ENCODE data around the gene ANKRD34B. TPM values are rescaled to one million over a fixed set of nuclear protein-coding genes. Genes with fewer than 3 reads are reported as not detected.

The ANKRD34B gene
- polyA plus RNA-seq, 2 of the 4 experiments (the other 2 are of a cell fraction): 0.01 TPM

DNA sequence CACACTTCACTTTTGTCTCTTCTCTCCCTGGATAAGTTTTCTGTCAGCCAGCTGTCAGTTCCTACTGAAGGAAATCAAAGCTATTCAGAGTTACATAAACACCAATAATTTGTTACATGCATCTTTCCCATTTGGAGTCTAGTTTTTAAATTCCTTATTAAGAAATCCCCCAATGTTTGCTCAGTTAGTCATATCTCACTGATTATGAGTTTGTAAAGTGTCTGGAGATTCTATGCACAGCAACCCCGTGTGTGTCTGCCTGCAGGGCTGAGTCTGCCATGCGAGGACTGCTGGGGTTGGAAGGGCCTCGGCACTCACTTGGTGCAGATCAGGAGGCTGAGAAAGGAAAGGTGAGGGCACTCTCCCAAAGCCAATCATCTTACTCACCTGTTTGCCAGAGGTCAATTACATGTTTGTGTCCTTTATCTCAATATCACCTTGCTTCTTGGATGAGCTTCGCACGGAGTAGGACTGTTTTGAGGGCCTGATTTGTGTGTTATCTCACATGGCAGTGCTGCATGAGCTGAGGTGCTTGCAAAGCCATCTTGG lies 3.3 kb downstream of the ANKRD34B start:
- CTCF ChIA-PET: no interaction called here
- H3K4me2 ChIP-seq: no peak overlapping the region
- WGBS (ENCODE audit: missing lambda C conversion rate): 67% methylated on average over 5 of the region's 5 CpGs
- no peaks in the 10 kb centered on the region for H3K9me3 ChIP-seq
- FAIRE-seq (no peak), ATAC-seq (no peak), DNase-seq (ENCODE audit: low read depth in 1 of 2, low spot score in 1 of 2) (no peak)
- POLR2A ChIA-PET: no interaction called here
- peaks cover 9% of the 10 kb centered on the region; the same call in 2 of the 3 replicates for H3K4me1 ChIP-seq
- H3K27ac ChIP-seq: no peak overlapping the region
- no peak overlapping the region for H3K4me3 ChIP-seq
- TF ChIP-seq HOXB5 (CRISPR knock-in tag; IDR thresholded peaks at IDR 0.05) (no peak), MAFK (IDR thresholded peaks at IDR 0.05; ENCODE audit: partially characterized antibody) (no peak), POLR2AphosphoS2 (conservative IDR thresholded peaks at IDR 0.05; ENCODE audit: low read length) (no peak), EHF (CRISPR knock-in tag; IDR thresholded peaks at IDR 0.05) (no peak), NPAS2 (CRISPR knock-in tag; IDR thresholded peaks at IDR 0.05; ENCODE audit: borderline replicate concordance) (no peak), TFCP2L1 (CRISPR knock-in tag; IDR thresholded peaks at IDR 0.05) (no peak), RARB (CRISPR knock-in tag; IDR thresholded peaks at IDR 0.05) (no peak), HEYL (CRISPR knock-in tag; IDR thresholded peaks at IDR 0.05) (no peak), JUN (IDR thresholded peaks at IDR 0.05) (no peak), FOSL2 (IDR thresholded peaks at IDR 0.05) (no peak), FOSL2 (CRISPR knock-in tag; IDR thresholded peaks at IDR 0.05) (no peak), GATA3 (IDR thresholded peaks at IDR 0.05; ENCODE audit: borderline replicate concordance) (no peak), FOXS1 (CRISPR knock-in tag; IDR thresholded peaks at IDR 0.05) (no peak), ESRRA (IDR thresholded peaks at IDR 0.05; ENCODE audit: borderline replicate concordance, low read length) (no peak), BHLHE40 (IDR thresholded peaks at IDR 0.05; ENCODE audit: low read depth, low read length) (no peak), ZSCAN20 (CRISPR knock-in tag; IDR thresholded peaks at IDR 0.05) (no peak)
- TF ChIP-seq, protein P1, sequence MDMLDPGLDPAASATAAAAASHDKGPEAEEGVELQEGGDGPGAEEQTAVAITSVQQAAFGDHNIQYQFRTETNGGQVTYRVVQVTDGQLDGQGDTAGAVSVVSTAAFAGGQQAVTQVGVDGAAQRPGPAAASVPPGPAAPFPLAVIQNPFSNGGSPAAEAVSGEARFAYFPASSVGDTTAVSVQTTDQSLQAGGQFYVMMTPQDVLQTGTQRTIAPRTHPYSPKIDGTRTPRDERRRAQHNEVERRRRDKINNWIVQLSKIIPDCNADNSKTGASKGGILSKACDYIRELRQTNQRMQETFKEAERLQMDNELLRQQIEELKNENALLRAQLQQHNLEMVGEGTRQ (IDR thresholded peaks at IDR 0.05): no peak
- TF ChIP-seq, protein P2, sequence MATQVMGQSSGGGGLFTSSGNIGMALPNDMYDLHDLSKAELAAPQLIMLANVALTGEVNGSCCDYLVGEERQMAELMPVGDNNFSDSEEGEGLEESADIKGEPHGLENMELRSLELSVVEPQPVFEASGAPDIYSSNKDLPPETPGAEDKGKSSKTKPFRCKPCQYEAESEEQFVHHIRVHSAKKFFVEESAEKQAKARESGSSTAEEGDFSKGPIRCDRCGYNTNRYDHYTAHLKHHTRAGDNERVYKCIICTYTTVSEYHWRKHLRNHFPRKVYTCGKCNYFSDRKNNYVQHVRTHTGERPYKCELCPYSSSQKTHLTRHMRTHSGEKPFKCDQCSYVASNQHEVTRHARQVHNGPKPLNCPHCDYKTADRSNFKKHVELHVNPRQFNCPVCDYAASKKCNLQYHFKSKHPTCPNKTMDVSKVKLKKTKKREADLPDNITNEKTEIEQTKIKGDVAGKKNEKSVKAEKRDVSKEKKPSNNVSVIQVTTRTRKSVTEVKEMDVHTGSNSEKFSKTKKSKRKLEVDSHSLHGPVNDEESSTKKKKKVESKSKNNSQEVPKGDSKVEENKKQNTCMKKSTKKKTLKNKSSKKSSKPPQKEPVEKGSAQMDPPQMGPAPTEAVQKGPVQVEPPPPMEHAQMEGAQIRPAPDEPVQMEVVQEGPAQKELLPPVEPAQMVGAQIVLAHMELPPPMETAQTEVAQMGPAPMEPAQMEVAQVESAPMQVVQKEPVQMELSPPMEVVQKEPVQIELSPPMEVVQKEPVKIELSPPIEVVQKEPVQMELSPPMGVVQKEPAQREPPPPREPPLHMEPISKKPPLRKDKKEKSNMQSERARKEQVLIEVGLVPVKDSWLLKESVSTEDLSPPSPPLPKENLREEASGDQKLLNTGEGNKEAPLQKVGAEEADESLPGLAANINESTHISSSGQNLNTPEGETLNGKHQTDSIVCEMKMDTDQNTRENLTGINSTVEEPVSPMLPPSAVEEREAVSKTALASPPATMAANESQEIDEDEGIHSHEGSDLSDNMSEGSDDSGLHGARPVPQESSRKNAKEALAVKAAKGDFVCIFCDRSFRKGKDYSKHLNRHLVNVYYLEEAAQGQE (IDR thresholded peaks at IDR 0.05): no peak

DNA sequence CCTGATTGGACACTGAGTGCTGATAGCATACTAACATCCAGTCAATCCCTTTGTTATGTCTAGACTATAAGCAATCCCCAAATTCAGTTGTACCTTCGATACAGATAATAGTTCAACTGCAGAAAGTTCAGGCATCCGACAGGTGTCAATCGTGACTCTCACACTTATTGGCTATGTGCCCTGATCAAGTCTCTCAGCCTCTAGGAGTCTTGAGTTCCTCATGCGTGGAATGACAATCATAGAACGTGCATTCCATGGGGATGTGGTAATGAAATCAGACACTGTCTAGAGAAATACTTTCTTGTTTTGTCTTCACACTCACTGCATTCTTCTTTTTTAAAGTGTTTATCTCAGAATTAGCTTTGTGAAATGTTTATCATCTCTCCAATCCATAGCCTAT lies 4.8 kb downstream of the ANKRD34B start:
- Histone ChIP-seq H3K9me3 (no peaks in the 10 kb centered on the region), H3K27ac (no peak overlapping the region), H3K4me3 (no peak overlapping the region), H3K4me2 (no peak overlapping the region), H3K4me1 (peaks cover 9% of the 10 kb centered on the region; the same call in 2 of the 3 replicates)
- ATAC-seq (no peak), FAIRE-seq (peak; percentile 86), DNase-seq (ENCODE audit: low read depth in 1 of 2, low spot score in 1 of 2) (no peak)
- ChIA-PET POLR2A (no interaction called here), CTCF (no interaction called here)
- TF ChIP-seq RARB (CRISPR knock-in tag; IDR thresholded peaks at IDR 0.05): no peak
- WGBS (ENCODE audit: missing lambda C conversion rate): 53% methylated on average over 5 of the region's 5 CpGs

DNA sequence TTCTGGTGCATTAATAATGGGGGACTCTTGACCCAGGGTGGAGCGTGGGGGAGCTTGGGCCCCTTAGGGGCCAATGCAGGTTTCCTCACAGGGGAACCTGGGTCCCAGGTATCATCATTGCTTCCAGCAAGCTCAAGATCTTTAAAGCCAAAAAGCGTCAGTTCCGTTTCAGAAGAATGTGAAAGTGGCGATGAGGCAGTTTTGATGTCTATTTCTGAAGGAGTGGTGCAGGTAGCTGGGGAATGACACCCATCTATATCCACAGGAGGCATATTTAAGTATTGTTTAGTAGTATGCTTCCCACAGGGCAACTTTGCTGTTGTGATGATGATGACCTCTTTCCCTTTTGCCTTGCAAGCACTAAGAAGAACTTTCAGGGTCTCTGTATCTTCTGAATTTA lies 10.8 kb downstream of the ANKRD34B start:
- POLR2A ChIA-PET: no interaction called here
- no peak overlapping the region for H3K27ac ChIP-seq
- no peaks in the 10 kb centered on the region for H3K9me3 ChIP-seq
- CTCF ChIA-PET: no interaction called here
- no peak for TF ChIP-seq RAD21 (conservative IDR thresholded peaks at IDR 0.05 in 1 of 2, IDR thresholded peaks at IDR 0.05 in 1 of 2)
- ATAC-seq (no peak; a peak in 2 of 6 replicates), DNase-seq (ENCODE audit: low read depth in 1 of 2, low spot score in 1 of 2) (no peak), FAIRE-seq (no peak)
- 56% methylated on average over 4 of the region's 4 CpGs for WGBS (ENCODE audit: missing lambda C conversion rate)
- H3K4me2 ChIP-seq: 0 out of 3 replicates have a peak overlapping the region, but pooled peaks have one; percentile 2
- no peak overlapping the region for H3K4me3 ChIP-seq
- no peaks in the 10 kb centered on the region for H3K4me1 ChIP-seq
